Transverse colon (tissue), 4 donors: ENCODE measurements around the gene NCK2. TPM values are rescaled to one million over a fixed set of nuclear protein-coding genes. Genes with fewer than 3 reads are reported as not detected.

Source experiments
- DNase-seq: peaks from one replicate; pipeline ENCODE4 v3.0.0-alpha.2; 2019
- H3K27ac ChIP-seq, 4 donors: fragments of 200-600 bp; sonication (generic); 2 replicates each; pipeline ENCODE4 v1.5.1; 2016 to 2018; ENCODE audit warnings: inconsistent platforms in 4 of 4
- H3K27me3 ChIP-seq: fragments of 200-600 bp; sonication (generic); 2 replicates; pipeline ENCODE4 v1.5.1; 2017; ENCODE audit warnings: inconsistent platforms
- H3K36me3 ChIP-seq, 4 donors: fragments of 200-600 bp; sonication (generic); 2 replicates each; pipeline ENCODE4 v1.5.1; 2017 to 2019; ENCODE audit warnings: inconsistent platforms in 4 of 4
- H3K4me1 ChIP-seq, 4 donors: fragments of 200-600 bp; sonication (generic); 2 replicates each; pipeline ENCODE4 v1.5.1; 2017 to 2020; ENCODE audit warnings: inconsistent platforms in 4 of 4
- H3K4me3 ChIP-seq, 4 donors: fragments of 200-600 bp; sonication (generic); 1 replicate in 1 of 4; 2 replicates in 3 of 4; pipeline versions ENCODE4 v1.5.1 to v1.6.1; 2017 to 2019; ENCODE audit warnings: inconsistent platforms in 4 of 4
- H3K9me3 ChIP-seq, 2 donors: fragments of 200-600 bp; sonication (generic); 2 replicates each; pipeline ENCODE4 v1.5.1; 2017 to 2019; ENCODE audit warnings: inconsistent platforms in 2 of 2
- EP300 ChIP-seq: sonication (generic); formaldehyde crosslinking; IDR thresholded peaks from one replicate; pipeline ENCODE4 v1.6.1; 2017; ENCODE audit warnings: antibody characterized with exemption, low read depth
- POLR2A ChIP-seq: fragments of 450-650 bp; IDR thresholded peaks from one replicate; pipeline ENCODE4 v1.6.1; 2016; ENCODE audit warnings: antibody characterized with exemption, mild to moderate bottlenecking, moderate library complexity
- POLR2AphosphoS5 ChIP-seq, 3 donors: sonication (generic); formaldehyde crosslinking; IDR thresholded peaks; one replicate each; pipeline ENCODE4 v1.6.1; 2016; ENCODE audit warnings: antibody characterized with exemption in 3 of 3
- WGBS, 2 donors: methylation state at CpG; one replicate each; pipeline ENCODE4 v1.1.5; 2018; ENCODE audit warnings: low coverage in 1 of 2; 5-methylcytosine and 5-hydroxymethylcytosine counted together
- in situ Hi-C, 4 donors: fragments of 200-750 bp; cut with MboI; loops; one replicate each; pipeline versions ENCODE4 v1.15.0 to v1.15.1; 2017; ENCODE audit warnings: low sequenced_read_pairs in 3 of 4, low pct_ligation_motif_present in 1 of 4, low pct_unique_long_range_greater_than_20kb in 1 of 4
- intact Hi-C: fragments of 100-400 bp; cut with DNase I; formaldehyde crosslinking; loops from one replicate; pipeline ENCODE4 v1.15.1; 2023; ENCODE audit warnings: low total_unique reads
- total RNA-seq, 4 donors: library from RNA; depleted of rRNA; stranded (reverse); fragments of >200 nt; gene quantifications; one replicate each; pipeline ENCODE4 v1.1.0, GENCODE V29; 2016
- TF ChIP-seq, protein P1 (sequence below), 5 experiments: fragments of 200-600 bp in 3 of 5; fragments of 450-650 bp in 2 of 5; sonication (generic) in 3 of 5; IDR thresholded peaks; 1 replicate in 2 of 5; 2 replicates in 3 of 5; pipeline ENCODE4 v1.5.1; 2016 to 2017; ENCODE audit warnings: antibody characterized with exemption in 5 of 5, inconsistent platforms in 3 of 5, mild to moderate bottlenecking in 2 of 5, moderate library complexity in 1 of 5

NCK2 gene
- total RNA-seq, 4 donors from 2014 or later = 42.2 to 74.1 (median 59.9) TPM

GRCh38 chr2:105890856-105891255 is 146.1 kb downstream of the NCK2 start:
- Histone ChIP-seq H3K27ac (no peak overlapping the region), H3K4me1 (peaks cover 8 to 16% (median 10%) of the 10 kb centered on the region in 4 donors), H3K9me3 (no peaks in the 10 kb centered on the region), H3K27me3 (no peaks in the 10 kb centered on the region), H3K4me3 (no peak overlapping the region), H3K36me3 (peaks cover 0 to 7% (median 0%) of the 10 kb centered on the region in 4 donors)
- DNase-seq = no peak
- TF ChIP-seq POLR2AphosphoS5 (IDR thresholded peaks at IDR 0.05) (no peak), POLR2A (no peak), EP300 (no peak)
- TF ChIP-seq, protein P1, sequence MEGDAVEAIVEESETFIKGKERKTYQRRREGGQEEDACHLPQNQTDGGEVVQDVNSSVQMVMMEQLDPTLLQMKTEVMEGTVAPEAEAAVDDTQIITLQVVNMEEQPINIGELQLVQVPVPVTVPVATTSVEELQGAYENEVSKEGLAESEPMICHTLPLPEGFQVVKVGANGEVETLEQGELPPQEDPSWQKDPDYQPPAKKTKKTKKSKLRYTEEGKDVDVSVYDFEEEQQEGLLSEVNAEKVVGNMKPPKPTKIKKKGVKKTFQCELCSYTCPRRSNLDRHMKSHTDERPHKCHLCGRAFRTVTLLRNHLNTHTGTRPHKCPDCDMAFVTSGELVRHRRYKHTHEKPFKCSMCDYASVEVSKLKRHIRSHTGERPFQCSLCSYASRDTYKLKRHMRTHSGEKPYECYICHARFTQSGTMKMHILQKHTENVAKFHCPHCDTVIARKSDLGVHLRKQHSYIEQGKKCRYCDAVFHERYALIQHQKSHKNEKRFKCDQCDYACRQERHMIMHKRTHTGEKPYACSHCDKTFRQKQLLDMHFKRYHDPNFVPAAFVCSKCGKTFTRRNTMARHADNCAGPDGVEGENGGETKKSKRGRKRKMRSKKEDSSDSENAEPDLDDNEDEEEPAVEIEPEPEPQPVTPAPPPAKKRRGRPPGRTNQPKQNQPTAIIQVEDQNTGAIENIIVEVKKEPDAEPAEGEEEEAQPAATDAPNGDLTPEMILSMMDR (IDR thresholded peaks at IDR 0.05) = no peak
- in situ Hi-C loops = loop anchor here in 1 of 4 donors (25.0 kb wide), 1 partner anchor 329 kb away; no protein-coding TSS in a partner anchor
- intact Hi-C loops = no loop called here
- 90 to 99% methylated on average over 2 to 10 of the region's 10 CpGs for WGBS, 2 donors

- Histone ChIP-seq H3K36me3 (peaks cover 0 to 7% (median 0%) of the 10 kb centered on the region in 4 donors), H3K4me3 (no peak overlapping the region), H3K4me1 (no peaks in the 10 kb centered on the region), H3K27ac (no peak overlapping the region), H3K9me3 (peaks cover 0 to 3% of the 10 kb centered on the region in 2 donors), H3K27me3 (no peaks in the 10 kb centered on the region)
- 96 to 98% methylated on average over 15 to 51 of the region's 51 CpGs for WGBS, 2 donors
- intact Hi-C loops = no loop called here
- DNase-seq = no peak
- TF ChIP-seq, protein P1 (IDR thresholded peaks at IDR 0.05) = no peak
- TF ChIP-seq POLR2AphosphoS5 (IDR thresholded peaks at IDR 0.05) (no peak), POLR2A (no peak), EP300 (no peak)
- in situ Hi-C loops = loop anchor here in 1 of 4 donors (25.0 kb wide), 1 partner anchor 331 kb away; no protein-coding TSS in a partner anchor
These were observed 148.6 kb downstream of the NCK2 start for GRCh38 chr2:105893011-105893995.

DNA sequence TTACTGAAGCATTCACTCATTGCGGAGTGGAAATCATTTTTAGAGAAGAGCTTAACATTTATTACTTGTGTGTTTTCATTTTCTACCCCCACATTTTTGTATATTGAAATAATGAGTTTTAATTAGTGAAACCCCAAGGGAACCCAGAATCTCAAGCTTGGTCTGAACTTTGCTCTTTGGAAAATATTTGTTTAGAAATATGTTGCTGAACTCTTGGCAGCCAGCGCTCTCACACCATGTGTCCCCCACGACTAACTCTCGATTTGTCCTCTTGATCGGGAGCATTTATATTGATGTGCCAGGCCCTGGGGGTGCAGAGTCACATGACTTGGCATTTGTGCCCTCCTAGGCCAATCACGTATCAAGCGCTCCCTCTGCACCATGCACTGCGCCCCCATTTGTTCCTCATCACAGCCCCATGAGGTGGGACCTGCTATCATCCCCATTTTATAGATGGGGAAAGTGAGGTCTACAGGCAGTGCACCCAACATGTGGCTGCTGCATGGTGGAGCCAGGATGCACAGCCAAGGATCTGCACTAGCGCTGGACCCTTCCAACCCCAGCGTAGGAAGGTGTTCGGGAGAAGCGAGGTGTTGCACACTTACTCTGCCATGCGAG is 149.7 kb downstream of the NCK2 start:
- Histone ChIP-seq H3K27ac (no peak overlapping the region), H3K27me3 (no peaks in the 10 kb centered on the region), H3K36me3 (peaks cover 0 to 7% (median 0%) of the 10 kb centered on the region in 4 donors), H3K9me3 (peaks cover 0 to 3% of the 10 kb centered on the region in 2 donors), H3K4me1 (no peaks in the 10 kb centered on the region), H3K4me3 (no peak overlapping the region)
- no peak for DNase-seq
- in situ Hi-C loops = loop anchor here in 1 of 4 donors (25.0 kb wide), 1 partner anchor 332 kb away; no protein-coding TSS in a partner anchor
- 91 to 92% methylated on average over 12 to 13 of the region's 13 CpGs for WGBS, 2 donors
- no peak for TF ChIP-seq POLR2AphosphoS5 (IDR thresholded peaks at IDR 0.05)
- TF ChIP-seq, protein P1 (IDR thresholded peaks at IDR 0.05) = no peak
- no peak for TF ChIP-seq EP300
- no peak for TF ChIP-seq POLR2A
- intact Hi-C loops = no loop called here
